H1 (cell line): ENCODE results near the gene RNGTT.

Source experiments
- CEBPB ChIP-seq: IDR thresholded peaks from 2 replicates; pipeline ENCODE4 v1.6.1; 2012; ENCODE audit warnings: low read depth, low read length
- CHD2 ChIP-seq: IDR thresholded peaks from 2 replicates; pipeline ENCODE4 v1.6.1; 2012; ENCODE audit warnings: low read length, improper control_type of control experiment
- CTCF ChIP-seq, 3 experiments: IDR thresholded peaks; 1 replicate in 2 of 3; 2 replicates in 1 of 3; pipeline versions ENCODE4 v1.5.1 to v1.6.1; 2011; ENCODE audit warnings: low read length in 3 of 3, mild to moderate bottlenecking in 3 of 3, inconsistent platforms in 2 of 3, low read depth in 1 of 3, moderate library complexity in 1 of 3; ENCODE audit not compliant: insufficient read depth in 1 of 3; ENCODE audit errors: control extremely low read depth in 1 of 3
- EZH2 ChIP-seq: fragments of 200-600 bp; sonication (generic); IDR thresholded peaks from 2 replicates; pipeline ENCODE4 v1.7.1; 2012; ENCODE audit warnings: low read depth, mild to moderate bottlenecking, moderate library complexity, low read length, inconsistent platforms; ENCODE audit not compliant: severe bottlenecking
- KDM1A ChIP-seq: fragments of 200-600, 300-600 bp; sonication (generic); IDR thresholded peaks from 2 replicates; pipeline ENCODE4 v1.7.1; 2016; ENCODE audit warnings: mild to moderate bottlenecking, low read length, borderline replicate concordance
- POLR2AphosphoS5 ChIP-seq: IDR thresholded peaks from 2 replicates; pipeline ENCODE4 v1.6.1; 2011; ENCODE audit warnings: low read depth, low read length
- YY1 ChIP-seq: IDR thresholded peaks from 2 replicates; pipeline ENCODE4 v1.6.1; 2011; ENCODE audit warnings: low read depth, mild to moderate bottlenecking, low read length
- ZNF274 ChIP-seq: IDR thresholded peaks from 2 replicates; pipeline ENCODE4 v1.7.0; 2012; ENCODE audit warnings: low read length, borderline replicate concordance; ENCODE audit errors: extremely low read depth
- TF ChIP-seq, protein P1 (sequence below): IDR thresholded peaks from 2 replicates; pipeline ENCODE4 v1.6.1; 2011; ENCODE audit warnings: low read depth, mild to moderate bottlenecking, low read length; ENCODE audit not compliant: insufficient read depth
- TF ChIP-seq, protein P2 (sequence below): IDR thresholded peaks from 2 replicates; pipeline ENCODE4 v1.6.1; 2012; ENCODE audit warnings: inconsistent platforms

DNA sequence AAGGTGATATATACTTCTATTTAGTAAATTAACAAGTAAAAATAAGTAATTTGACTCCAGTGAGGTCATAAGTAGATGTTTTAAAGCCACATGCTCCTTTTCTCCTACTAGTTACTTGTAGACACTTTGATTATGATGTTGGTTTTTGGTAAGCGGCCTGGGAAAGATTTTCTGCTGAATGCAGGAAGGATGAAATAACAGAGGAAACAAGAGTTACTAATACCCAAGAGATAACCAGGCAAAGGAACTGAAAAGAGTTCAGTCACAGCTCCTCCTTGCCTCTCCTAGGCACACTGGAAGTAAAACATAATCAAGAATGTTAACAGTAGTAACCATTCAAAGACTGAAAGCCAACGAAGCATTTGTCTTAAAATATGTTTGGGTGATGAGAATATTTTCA lies 203.3 kb downstream of the RNGTT start:
- TF ChIP-seq CTCF (IDR thresholded peaks at IDR 0.05; ENCODE audit: control extremely low read depth in 1 of 3, insufficient read depth in 1 of 3, low read depth in 1 of 3, low read length in 3 of 3) (no peak), ZNF274 (no peak), CEBPB (no peak), KDM1A (no peak), YY1 (no peak), CHD2 (no peak), EZH2 (no peak), POLR2AphosphoS5 (no peak)
- TF ChIP-seq, protein P1, sequence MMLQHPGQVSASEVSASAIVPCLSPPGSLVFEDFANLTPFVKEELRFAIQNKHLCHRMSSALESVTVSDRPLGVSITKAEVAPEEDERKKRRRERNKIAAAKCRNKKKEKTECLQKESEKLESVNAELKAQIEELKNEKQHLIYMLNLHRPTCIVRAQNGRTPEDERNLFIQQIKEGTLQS = no peak
- TF ChIP-seq, protein P2, sequence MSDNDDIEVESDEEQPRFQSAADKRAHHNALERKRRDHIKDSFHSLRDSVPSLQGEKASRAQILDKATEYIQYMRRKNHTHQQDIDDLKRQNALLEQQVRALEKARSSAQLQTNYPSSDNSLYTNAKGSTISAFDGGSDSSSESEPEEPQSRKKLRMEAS = no peak
